Measurements from ENCODE around the gene HNRNPAB. TPM values are rescaled to one million over a fixed set of nuclear protein-coding genes. Genes with fewer than 3 reads are reported as not detected.
A peak's percentile ranks its signal among the peaks of the same experiment; 100 is the strongest.

HNRNPAB gene
- total and polyA plus RNA-seq, 4 donors = 33.7 to 66.3 (median 50.4) TPM

DNA sequence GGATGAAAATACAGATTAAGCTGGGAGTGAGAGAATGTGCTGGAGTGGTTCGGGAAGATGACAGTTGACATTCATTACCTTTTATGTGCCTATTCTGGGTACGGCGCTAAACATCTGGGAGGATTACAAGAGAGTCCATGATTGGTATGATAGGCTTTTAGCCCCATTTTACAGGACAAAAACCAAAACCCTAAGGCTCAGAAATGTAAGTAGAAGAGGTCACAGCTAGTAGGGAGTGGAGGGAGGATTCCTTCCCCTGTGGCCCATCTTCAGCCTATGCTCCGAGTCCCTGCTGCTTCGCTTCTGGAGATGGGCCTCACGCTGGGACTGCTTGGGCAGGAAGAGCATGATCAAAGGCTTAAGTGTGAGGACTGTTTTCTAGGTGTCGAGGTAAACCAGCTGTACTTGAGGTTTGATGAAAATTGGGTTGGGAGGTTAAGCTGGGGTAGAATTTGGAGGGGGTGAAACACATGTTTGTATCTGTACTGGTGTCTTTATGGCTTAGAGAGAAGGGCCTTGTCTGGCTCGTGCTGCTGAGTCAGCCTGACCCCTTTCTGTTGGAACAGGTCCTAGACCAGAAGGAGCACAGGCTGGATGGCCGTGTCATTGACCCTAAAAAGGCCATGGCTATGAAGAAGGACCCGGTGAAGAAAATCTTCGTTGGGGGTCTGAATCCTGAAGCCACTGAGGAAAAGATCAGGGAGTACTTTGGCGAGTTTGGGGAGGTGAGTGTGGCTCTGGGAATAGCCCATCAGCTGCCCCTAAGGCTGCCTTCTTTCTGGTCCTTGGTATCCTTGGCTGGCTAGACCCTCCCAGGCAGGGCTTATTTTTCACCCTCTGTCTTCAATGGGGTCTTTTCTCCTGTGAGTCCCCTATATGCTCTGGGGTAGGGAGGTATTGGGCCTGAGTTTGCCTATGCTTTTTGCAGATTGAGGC is 2.1 kb downstream of the HNRNPAB start:
- 53% methylated on average over 12 of the region's 12 CpGs for WGBS

More for the DNA sequence above, 2.1 kb downstream of the HNRNPAB start:
- H3K9me3 ChIP-seq (ENCODE audit: control insufficient read depth in 4 of 4, low read length in 3 of 4) = no peaks in the 10 kb centered on the region
- peak overlapping the region; percentile 51 to 99 (median 97) for H3K4me3 ChIP-seq (ENCODE audit: low read depth in 1 of 3, low read length in 3 of 3)
- no peak overlapping the region for H3K9ac ChIP-seq (ENCODE audit: low read depth in 1 of 2, low read length in 2 of 2)
- no peak for DNase-seq (ENCODE audit: low spot score)
- no peaks in the 10 kb centered on the region for H3K27me3 ChIP-seq (ENCODE audit: control insufficient read depth in 4 of 4, insufficient read depth in 4 of 4, low read length in 3 of 4)
- TF ChIP-seq RAD21 (IDR thresholded peaks at IDR 0.05) (no peak), TAF1 (conservative IDR thresholded peaks at IDR 0.05) (no peak), YY1 (IDR thresholded peaks at IDR 0.05) (no peak), FOXA1 (IDR thresholded peaks at IDR 0.05) (no peak), ATF3 (IDR thresholded peaks at IDR 0.05) (no peak), EGR1 (IDR thresholded peaks at IDR 0.05; ENCODE audit: low read depth in 2 of 2) (no peak), FOXA2 (IDR thresholded peaks at IDR 0.05) (no peak), NR2F2 (IDR thresholded peaks at IDR 0.05) (peak; percentile 16), REST (IDR thresholded peaks at IDR 0.05) (no peak), HNF4A (conservative IDR thresholded peaks at IDR 0.05) (peak; percentile 5 to 30), RXRA (IDR thresholded peaks at IDR 0.05) (peak; percentile 75 to 77), GABPA (IDR thresholded peaks at IDR 0.05 in 1 of 2, conservative IDR thresholded peaks at IDR 0.05 in 1 of 2) (no peak), MAX (IDR thresholded peaks at IDR 0.05) (no peak), SP1 (IDR thresholded peaks at IDR 0.05) (no peak), HNF4G (IDR thresholded peaks at IDR 0.05) (no peak), JUND (IDR thresholded peaks at IDR 0.05) (no peak)
- TF ChIP-seq, protein P1, sequence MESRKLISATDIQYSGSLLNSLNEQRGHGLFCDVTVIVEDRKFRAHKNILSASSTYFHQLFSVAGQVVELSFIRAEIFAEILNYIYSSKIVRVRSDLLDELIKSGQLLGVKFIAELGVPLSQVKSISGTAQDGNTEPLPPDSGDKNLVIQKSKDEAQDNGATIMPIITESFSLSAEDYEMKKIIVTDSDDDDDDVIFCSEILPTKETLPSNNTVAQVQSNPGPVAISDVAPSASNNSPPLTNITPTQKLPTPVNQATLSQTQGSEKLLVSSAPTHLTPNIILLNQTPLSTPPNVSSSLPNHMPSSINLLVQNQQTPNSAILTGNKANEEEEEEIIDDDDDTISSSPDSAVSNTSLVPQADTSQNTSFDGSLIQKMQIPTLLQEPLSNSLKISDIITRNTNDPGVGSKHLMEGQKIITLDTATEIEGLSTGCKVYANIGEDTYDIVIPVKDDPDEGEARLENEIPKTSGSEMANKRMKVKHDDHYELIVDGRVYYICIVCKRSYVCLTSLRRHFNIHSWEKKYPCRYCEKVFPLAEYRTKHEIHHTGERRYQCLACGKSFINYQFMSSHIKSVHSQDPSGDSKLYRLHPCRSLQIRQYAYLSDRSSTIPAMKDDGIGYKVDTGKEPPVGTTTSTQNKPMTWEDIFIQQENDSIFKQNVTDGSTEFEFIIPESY (IDR thresholded peaks at IDR 0.05) = no peak
- TF ChIP-seq, protein P2, sequence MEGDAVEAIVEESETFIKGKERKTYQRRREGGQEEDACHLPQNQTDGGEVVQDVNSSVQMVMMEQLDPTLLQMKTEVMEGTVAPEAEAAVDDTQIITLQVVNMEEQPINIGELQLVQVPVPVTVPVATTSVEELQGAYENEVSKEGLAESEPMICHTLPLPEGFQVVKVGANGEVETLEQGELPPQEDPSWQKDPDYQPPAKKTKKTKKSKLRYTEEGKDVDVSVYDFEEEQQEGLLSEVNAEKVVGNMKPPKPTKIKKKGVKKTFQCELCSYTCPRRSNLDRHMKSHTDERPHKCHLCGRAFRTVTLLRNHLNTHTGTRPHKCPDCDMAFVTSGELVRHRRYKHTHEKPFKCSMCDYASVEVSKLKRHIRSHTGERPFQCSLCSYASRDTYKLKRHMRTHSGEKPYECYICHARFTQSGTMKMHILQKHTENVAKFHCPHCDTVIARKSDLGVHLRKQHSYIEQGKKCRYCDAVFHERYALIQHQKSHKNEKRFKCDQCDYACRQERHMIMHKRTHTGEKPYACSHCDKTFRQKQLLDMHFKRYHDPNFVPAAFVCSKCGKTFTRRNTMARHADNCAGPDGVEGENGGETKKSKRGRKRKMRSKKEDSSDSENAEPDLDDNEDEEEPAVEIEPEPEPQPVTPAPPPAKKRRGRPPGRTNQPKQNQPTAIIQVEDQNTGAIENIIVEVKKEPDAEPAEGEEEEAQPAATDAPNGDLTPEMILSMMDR (IDR thresholded peaks at IDR 0.05; ENCODE audit: low read depth, low read length, missing input control) = no peak
- H3K4me1 ChIP-seq (ENCODE audit: control insufficient read depth in 4 of 4, insufficient read depth in 4 of 4, low read length in 3 of 4) = peaks cover 9 to 34% (median 29%) of the 10 kb centered on the region in 4 donors
- peaks cover 23 to 50% (median 42%) of the 10 kb centered on the region in 4 donors for H3K36me3 ChIP-seq (ENCODE audit: control insufficient read depth in 4 of 4, insufficient read depth in 3 of 4, low read depth in 1 of 4, low read length in 3 of 4)
- peak overlapping the region; percentile 49 to 93 for H3K27ac ChIP-seq (ENCODE audit: low read depth in 1 of 2, low read length in 2 of 2)
